ENCODE results near the gene HDAC2. TPM values are rescaled to one million over a fixed set of nuclear protein-coding genes. Genes with fewer than 3 reads are reported as not detected.
"Not testable (repeated sequence)": the region's sequence is repeated elsewhere in the genome, so short reads cannot be mapped to it uniquely, and the experiment has no call there.

HDAC2 gene
- 100 to 1,000 TPM in 10 of 12 donors, 10 to 100 TPM in 1, not detected in 1; 98.4 to 182 (median 163) TPM for polyA plus RNA-seq (ENCODE audit: insufficient read length in 12 of 12)
- long read RNA-seq, donor 1, full-length matches to known transcripts: 20 of 160 reads
- long read RNA-seq, donor 1, partial matches to known transcripts: 140 of 160 reads
- long read RNA-seq, donor 1, other reads (novel, unspliced or antisense): 0 of 160 reads
- long read RNA-seq, donor 2, full-length matches to known transcripts: 50 of 112 reads
- long read RNA-seq, donor 2, partial matches to known transcripts: 62 of 112 reads
- long read RNA-seq, donor 2, other reads (novel, unspliced or antisense): 0 of 112 reads
- long read RNA-seq, donor 3, full-length matches to known transcripts: 14 of 29 reads
- long read RNA-seq, donor 3, partial matches to known transcripts: 15 of 29 reads
- long read RNA-seq, donor 3, other reads (novel, unspliced or antisense): 0 of 29 reads
- long read RNA-seq, donor 4, full-length matches to known transcripts: 18 of 28 reads
- long read RNA-seq, donor 4, partial matches to known transcripts: 10 of 28 reads
- long read RNA-seq, donor 4, other reads (novel, unspliced or antisense): 0 of 28 reads
- long read RNA-seq, donor 5, full-length matches to known transcripts: 56 of 184 reads
- long read RNA-seq, donor 5, partial matches to known transcripts: 128 of 184 reads
- long read RNA-seq, donor 5, other reads (novel, unspliced or antisense): 0 of 184 reads
- long read RNA-seq, donor 6, full-length matches to known transcripts: 27 of 52 reads
- long read RNA-seq, donor 6, partial matches to known transcripts: 25 of 52 reads
- long read RNA-seq, donor 6, other reads (novel, unspliced or antisense): 0 of 52 reads
- long read RNA-seq, donor 7, full-length matches to known transcripts: 10 of 37 reads
- long read RNA-seq, donor 7, partial matches to known transcripts: 27 of 37 reads
- long read RNA-seq, donor 7, other reads (novel, unspliced or antisense): 0 of 37 reads
- long read RNA-seq, donor 8, full-length matches to known transcripts: 45 of 125 reads
- long read RNA-seq, donor 8, partial matches to known transcripts: 80 of 125 reads
- long read RNA-seq, donor 8, other reads (novel, unspliced or antisense): 0 of 125 reads
- long read RNA-seq, donor 9, full-length matches to known transcripts: 14 of 65 reads
- long read RNA-seq, donor 9, partial matches to known transcripts: 51 of 65 reads
- long read RNA-seq, donor 9, other reads (novel, unspliced or antisense): 0 of 65 reads
- long read RNA-seq, donor 10, full-length matches to known transcripts: 29 of 73 reads
- long read RNA-seq, donor 10, partial matches to known transcripts: 44 of 73 reads
- long read RNA-seq, donor 10, other reads (novel, unspliced or antisense): 0 of 73 reads
- long read RNA-seq, donor 11, full-length matches to known transcripts: 31 of 159 reads
- long read RNA-seq, donor 11, partial matches to known transcripts: 128 of 159 reads
- long read RNA-seq, donor 11, other reads (novel, unspliced or antisense): 0 of 159 reads

GRCh38 chr6:113970805-113971676 lies at the start of gene HDAC2:
Gene HDAC2 (minus strand): TSS chr6:113971148. CDS start chr6:113970908, 240 bp downstream.
- peak; percentile 95 for DNase-seq

GRCh38 chr6:114020196-114020595 lies 49.2 kb upstream of the HDAC2 start:
- DNase-seq: no peak

- DNase-seq: not testable (repeated sequence)
Measured at GRCh38 chr6:114017146-114017545, 46.2 kb upstream of the HDAC2 start.

- not testable (repeated sequence) for DNase-seq
Measured at GRCh38 chr6:114014106-114014505, 43.2 kb upstream of the HDAC2 start.

GRCh38 chr6:114011486-114011885 lies 40.5 kb upstream of the HDAC2 start:
- DNase-seq: not testable (repeated sequence)

GRCh38 chr6:114010540-114010939 lies 39.6 kb upstream of the HDAC2 start:
- DNase-seq: no peak

GRCh38 chr6:114009192-114009591 lies 38.2 kb upstream of the HDAC2 start:
- no peak for DNase-seq

- no peak for DNase-seq
Measured at GRCh38 chr6:114008331-114008730, 37.4 kb upstream of the HDAC2 start.

- no peak for DNase-seq
Measured at GRCh38 chr6:114007516-114007915, 36.6 kb upstream of the HDAC2 start.

- no peak for DNase-seq
Measured at GRCh38 chr6:114001354-114001753, 30.4 kb upstream of the HDAC2 start.

- DNase-seq: no peak
Measured at GRCh38 chr6:114000069-114000468, 29.1 kb upstream of the HDAC2 start.

GRCh38 chr6:113999284-113999683 lies 28.3 kb upstream of the HDAC2 start:
- no peak for DNase-seq

GRCh38 chr6:113998811-113999210 lies 27.9 kb upstream of the HDAC2 start:
- no peak for DNase-seq

- DNase-seq: no peak
Measured at GRCh38 chr6:113997116-113997515, 26.2 kb upstream of the HDAC2 start.

GRCh38 chr6:113995634-113996033 lies 24.7 kb upstream of the HDAC2 start:
- DNase-seq: peak; percentile 73

GRCh38 chr6:113994934-113995342 lies 24.0 kb upstream of the HDAC2 start:
- peak; percentile 46 for DNase-seq

GRCh38 chr6:113989675-113990074 lies 18.7 kb upstream of the HDAC2 start:
- no peak for DNase-seq

- not testable (repeated sequence) for DNase-seq
Measured at GRCh38 chr6:113982675-113983074, 11.7 kb upstream of the HDAC2 start.

GRCh38 chr6:113982055-113982550 lies 11.2 kb upstream of the HDAC2 start:
- DNase-seq: no peak

Data from muscle of arm (tissue), 14 donors.